C4-2B (cell line): Measurements from ENCODE around the gene SMIM8.

Source experiments
- H3K27ac ChIP-seq: fragments of 450-650 bp; 2 replicates; pipeline ENCODE4 v1.5.1; 2017
- ZFX ChIP-seq: fragments of 450-650 bp; IDR thresholded peaks from 2 replicates; pipeline ENCODE4 v1.6.1; 2017
- TF ChIP-seq, protein P1 (sequence below): fragments of 450-650 bp; conservative IDR thresholded peaks from 2 replicates; pipeline ENCODE4 v1.5.1; 2017; ENCODE audit warnings: mild to moderate bottlenecking

The SMIM8 gene

DNA sequence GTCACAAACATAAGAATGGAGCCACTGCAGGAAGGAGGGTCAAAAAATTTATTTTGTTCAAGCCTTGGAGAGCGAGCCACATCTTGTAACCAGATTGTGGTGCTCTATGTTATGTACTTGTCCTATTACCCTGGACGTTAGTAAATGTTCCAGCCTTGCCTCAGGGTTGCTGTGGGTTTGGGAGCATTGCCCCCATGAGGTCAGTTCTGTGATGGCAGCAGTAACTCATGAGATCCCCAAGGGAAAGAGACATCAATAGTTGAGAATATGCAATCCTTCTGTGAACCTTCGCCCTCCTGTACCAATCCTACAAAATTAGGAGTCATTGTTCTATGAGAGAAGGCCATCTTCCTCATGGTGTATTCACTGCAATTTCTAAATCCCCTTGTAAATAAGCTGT, 68.9 kb downstream of the SMIM8 start:
- TF ChIP-seq ZFX, result no peak
- TF ChIP-seq, protein P1, sequence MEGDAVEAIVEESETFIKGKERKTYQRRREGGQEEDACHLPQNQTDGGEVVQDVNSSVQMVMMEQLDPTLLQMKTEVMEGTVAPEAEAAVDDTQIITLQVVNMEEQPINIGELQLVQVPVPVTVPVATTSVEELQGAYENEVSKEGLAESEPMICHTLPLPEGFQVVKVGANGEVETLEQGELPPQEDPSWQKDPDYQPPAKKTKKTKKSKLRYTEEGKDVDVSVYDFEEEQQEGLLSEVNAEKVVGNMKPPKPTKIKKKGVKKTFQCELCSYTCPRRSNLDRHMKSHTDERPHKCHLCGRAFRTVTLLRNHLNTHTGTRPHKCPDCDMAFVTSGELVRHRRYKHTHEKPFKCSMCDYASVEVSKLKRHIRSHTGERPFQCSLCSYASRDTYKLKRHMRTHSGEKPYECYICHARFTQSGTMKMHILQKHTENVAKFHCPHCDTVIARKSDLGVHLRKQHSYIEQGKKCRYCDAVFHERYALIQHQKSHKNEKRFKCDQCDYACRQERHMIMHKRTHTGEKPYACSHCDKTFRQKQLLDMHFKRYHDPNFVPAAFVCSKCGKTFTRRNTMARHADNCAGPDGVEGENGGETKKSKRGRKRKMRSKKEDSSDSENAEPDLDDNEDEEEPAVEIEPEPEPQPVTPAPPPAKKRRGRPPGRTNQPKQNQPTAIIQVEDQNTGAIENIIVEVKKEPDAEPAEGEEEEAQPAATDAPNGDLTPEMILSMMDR, result peak; percentile 19
- no peak overlapping the region for H3K27ac ChIP-seq
